ENCODE data around the gene CAMP. TPM values are rescaled to one million over a fixed set of nuclear protein-coding genes. Genes with fewer than 3 reads are reported as not detected.
A peak's percentile ranks its signal among the peaks of the same experiment; 100 is the strongest.

The CAMP gene
- total RNA-seq, 1 donor from 2014 or later = not detected

- TF ChIP-seq CTCF (IDR thresholded peaks at IDR 0.05; ENCODE audit: insufficient read depth, low read length, poor library complexity, severe bottlenecking) = no peak
- H3K4me3 ChIP-seq (ENCODE audit: low read depth, low read length) = no peak overlapping the region
- H3K36me3 ChIP-seq (ENCODE audit: control insufficient read depth, insufficient read depth, low read length) = no peaks in the 10 kb centered on the region
- no peak for DNase-seq (ENCODE audit: low read depth)
- H3K27me3 ChIP-seq (ENCODE audit: control insufficient read depth, insufficient read depth, low read length) = peaks cover 2% of the 10 kb centered on the region
These were observed 3.6 kb downstream of the CAMP start for GRCh38 chr3:48226939-48227338.

DNA sequence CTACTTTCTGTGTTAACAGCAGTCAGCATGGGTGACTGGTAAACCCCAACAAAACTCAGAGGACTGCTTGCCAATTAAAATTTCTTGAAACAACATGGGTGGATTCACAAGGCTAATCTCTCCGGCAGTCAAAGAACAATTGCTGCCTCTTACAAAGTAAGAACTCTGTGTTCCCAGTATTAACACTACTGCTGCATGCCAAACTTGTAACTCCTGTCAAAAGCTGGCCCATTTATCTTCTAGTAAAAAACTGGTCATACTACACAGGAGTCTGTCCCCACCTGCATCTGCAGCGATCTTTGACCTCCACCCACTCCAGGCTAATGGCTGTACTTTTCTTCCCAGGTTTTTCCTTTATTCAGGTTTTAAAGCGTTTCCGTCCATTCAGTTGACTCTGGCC, 8.9 kb downstream of the CAMP start:
- no peak overlapping the region for H3K4me3 ChIP-seq (ENCODE audit: low read depth, low read length)
- DNase-seq (ENCODE audit: low read depth) = no peak
- no peaks in the 10 kb centered on the region for H3K36me3 ChIP-seq (ENCODE audit: control insufficient read depth, insufficient read depth, low read length)
- no peak for TF ChIP-seq CTCF (IDR thresholded peaks at IDR 0.05; ENCODE audit: insufficient read depth, low read length, poor library complexity, severe bottlenecking)
- no peaks in the 10 kb centered on the region for H3K27me3 ChIP-seq (ENCODE audit: control insufficient read depth, insufficient read depth, low read length)

DNA sequence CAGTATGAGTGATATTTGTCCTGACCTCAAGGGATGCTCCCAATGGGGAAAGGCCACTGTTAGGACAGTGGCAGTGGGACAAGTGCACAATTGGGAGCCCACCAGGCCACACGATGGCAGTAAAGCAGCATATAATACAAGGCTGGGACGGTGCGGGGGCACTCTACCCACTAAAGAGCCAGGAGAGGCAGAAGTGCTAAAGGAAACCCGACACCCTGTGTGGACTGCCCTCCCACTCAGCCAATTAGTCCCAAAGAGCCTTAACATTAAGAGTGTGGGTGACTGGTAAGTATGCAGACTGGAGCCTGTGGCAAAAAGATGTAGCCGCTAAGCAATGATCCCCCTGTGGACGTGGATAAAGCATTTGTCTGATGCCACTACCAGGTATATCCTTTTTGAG, 9.4 kb downstream of the CAMP start:
- H3K36me3 ChIP-seq (ENCODE audit: control insufficient read depth, insufficient read depth, low read length) = no peaks in the 10 kb centered on the region
- no peaks in the 10 kb centered on the region for H3K27me3 ChIP-seq (ENCODE audit: control insufficient read depth, insufficient read depth, low read length)
- peak; percentile 41 for DNase-seq (ENCODE audit: low read depth)
- TF ChIP-seq CTCF (IDR thresholded peaks at IDR 0.05; ENCODE audit: insufficient read depth, low read length, poor library complexity, severe bottlenecking) = peak; percentile 73
- no peak overlapping the region for H3K4me3 ChIP-seq (ENCODE audit: low read depth, low read length)

DNA sequence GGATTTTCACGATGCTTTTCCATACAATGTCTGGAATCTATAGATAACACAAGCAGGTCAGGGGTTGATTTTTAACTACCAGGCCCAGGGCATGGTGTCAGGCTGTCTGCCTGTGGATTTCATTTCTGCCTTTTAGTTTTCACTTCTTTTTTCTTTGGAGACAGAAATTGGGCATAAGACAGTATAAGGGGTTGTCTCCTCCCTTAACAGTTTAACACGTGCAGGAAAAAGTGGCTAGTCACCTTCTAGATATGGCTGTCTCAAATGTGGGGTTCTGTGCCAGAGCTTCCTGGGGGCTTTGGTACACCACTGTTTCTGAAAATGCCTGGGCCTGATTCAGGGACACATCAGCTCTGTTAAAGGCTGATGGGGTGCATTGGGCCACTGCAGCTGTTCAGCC, 10.2 kb downstream of the CAMP start:
- no peaks in the 10 kb centered on the region for H3K27me3 ChIP-seq (ENCODE audit: control insufficient read depth, insufficient read depth, low read length)
- no peaks in the 10 kb centered on the region for H3K36me3 ChIP-seq (ENCODE audit: control insufficient read depth, insufficient read depth, low read length)
- DNase-seq (ENCODE audit: low read depth) = no peak
- no peak overlapping the region for H3K4me3 ChIP-seq (ENCODE audit: low read depth, low read length)
- no peak for TF ChIP-seq CTCF (IDR thresholded peaks at IDR 0.05; ENCODE audit: insufficient read depth, low read length, poor library complexity, severe bottlenecking)

GRCh38 chr3:48236531-48236930, 13.2 kb downstream of the CAMP start:
- Histone ChIP-seq H3K4me3 (ENCODE audit: low read depth, low read length) (no peak overlapping the region), H3K27me3 (ENCODE audit: control insufficient read depth, insufficient read depth, low read length) (no peaks in the 10 kb centered on the region), H3K36me3 (ENCODE audit: control insufficient read depth, insufficient read depth, low read length) (no peaks in the 10 kb centered on the region)
- no peak for TF ChIP-seq CTCF (IDR thresholded peaks at IDR 0.05; ENCODE audit: insufficient read depth, low read length, poor library complexity, severe bottlenecking)
- DNase-seq (ENCODE audit: low read depth) = no peak

- no peak for TF ChIP-seq CTCF (IDR thresholded peaks at IDR 0.05; ENCODE audit: insufficient read depth, low read length, poor library complexity, severe bottlenecking)
- no peak for DNase-seq (ENCODE audit: low read depth)
- Histone ChIP-seq H3K4me3 (ENCODE audit: low read depth, low read length) (no peak overlapping the region), H3K27me3 (ENCODE audit: control insufficient read depth, insufficient read depth, low read length) (no peaks in the 10 kb centered on the region), H3K36me3 (ENCODE audit: control insufficient read depth, insufficient read depth, low read length) (no peaks in the 10 kb centered on the region)
These were observed 15.3 kb downstream of the CAMP start for GRCh38 chr3:48238531-48239085.

Measured in kidney epithelial cell (primary cell).